VCaP (cell line): ENCODE results near the gene TBX4.

Experiments used
- H3K27ac ChIP-seq: fragments of 450-650 bp; 2 replicates; pipeline ENCODE4 v1.5.1; 2017
- TF ChIP-seq, protein P1 (sequence below): fragments of 450-650 bp; conservative IDR thresholded peaks from 2 replicates; pipeline ENCODE4 v1.5.1; 2017; ENCODE audit warnings: mild to moderate bottlenecking, moderate library complexity

TBX4 gene

DNA sequence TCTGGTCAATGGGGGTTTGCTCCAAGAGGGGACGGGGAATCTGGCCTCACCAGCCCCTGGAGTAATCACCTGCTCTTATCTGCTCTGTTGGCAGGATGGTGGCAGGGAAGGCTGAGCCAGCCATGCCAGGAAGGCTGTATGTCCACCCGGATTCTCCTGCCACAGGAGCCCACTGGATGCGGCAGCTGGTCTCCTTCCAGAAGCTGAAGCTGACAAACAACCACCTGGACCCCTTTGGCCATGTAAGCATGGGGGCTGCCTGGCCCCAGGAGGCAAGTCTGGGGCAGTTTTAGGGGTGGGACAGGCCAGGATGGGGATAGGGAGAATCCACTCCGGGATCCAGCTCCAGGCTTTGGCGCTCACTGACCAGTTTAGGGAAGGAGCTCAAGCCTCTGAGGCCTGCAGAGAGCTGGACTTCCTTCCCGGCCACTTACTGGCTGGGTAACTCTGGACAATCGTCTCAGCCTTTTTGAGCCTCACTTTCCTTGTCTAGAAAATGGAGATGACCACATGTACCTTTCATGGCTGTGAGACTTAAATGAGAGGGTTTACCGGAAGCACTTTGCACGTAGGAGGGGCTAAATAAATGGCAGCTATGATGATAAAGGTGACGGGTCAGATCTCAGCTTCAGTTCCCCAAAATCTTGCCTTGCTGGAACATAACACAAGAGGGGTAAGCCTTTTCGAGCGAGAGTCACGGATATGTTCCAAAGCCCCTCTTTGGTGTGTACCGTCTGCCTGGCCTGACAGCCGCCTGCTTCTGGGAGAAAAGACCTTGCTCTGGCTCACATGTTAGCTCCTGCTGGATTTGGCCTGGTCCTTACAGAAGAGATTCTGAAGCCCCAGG, 15.4 kb downstream of the TBX4 start:
- TF ChIP-seq, protein P1, sequence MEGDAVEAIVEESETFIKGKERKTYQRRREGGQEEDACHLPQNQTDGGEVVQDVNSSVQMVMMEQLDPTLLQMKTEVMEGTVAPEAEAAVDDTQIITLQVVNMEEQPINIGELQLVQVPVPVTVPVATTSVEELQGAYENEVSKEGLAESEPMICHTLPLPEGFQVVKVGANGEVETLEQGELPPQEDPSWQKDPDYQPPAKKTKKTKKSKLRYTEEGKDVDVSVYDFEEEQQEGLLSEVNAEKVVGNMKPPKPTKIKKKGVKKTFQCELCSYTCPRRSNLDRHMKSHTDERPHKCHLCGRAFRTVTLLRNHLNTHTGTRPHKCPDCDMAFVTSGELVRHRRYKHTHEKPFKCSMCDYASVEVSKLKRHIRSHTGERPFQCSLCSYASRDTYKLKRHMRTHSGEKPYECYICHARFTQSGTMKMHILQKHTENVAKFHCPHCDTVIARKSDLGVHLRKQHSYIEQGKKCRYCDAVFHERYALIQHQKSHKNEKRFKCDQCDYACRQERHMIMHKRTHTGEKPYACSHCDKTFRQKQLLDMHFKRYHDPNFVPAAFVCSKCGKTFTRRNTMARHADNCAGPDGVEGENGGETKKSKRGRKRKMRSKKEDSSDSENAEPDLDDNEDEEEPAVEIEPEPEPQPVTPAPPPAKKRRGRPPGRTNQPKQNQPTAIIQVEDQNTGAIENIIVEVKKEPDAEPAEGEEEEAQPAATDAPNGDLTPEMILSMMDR, result no peak
- H3K27ac ChIP-seq, result no peak overlapping the region; the same call in 1 of the 2 replicates

- TF ChIP-seq, protein P1, result no peak
- no peak overlapping the region for H3K27ac ChIP-seq
Observed at GRCh38 chr17:61468263-61468907, 16.2 kb downstream of the TBX4 start.

GRCh38 chr17:61469474-61469873, 17.3 kb downstream of the TBX4 start:
- H3K27ac ChIP-seq, result no peak overlapping the region
- TF ChIP-seq, protein P1, result no peak

DNA sequence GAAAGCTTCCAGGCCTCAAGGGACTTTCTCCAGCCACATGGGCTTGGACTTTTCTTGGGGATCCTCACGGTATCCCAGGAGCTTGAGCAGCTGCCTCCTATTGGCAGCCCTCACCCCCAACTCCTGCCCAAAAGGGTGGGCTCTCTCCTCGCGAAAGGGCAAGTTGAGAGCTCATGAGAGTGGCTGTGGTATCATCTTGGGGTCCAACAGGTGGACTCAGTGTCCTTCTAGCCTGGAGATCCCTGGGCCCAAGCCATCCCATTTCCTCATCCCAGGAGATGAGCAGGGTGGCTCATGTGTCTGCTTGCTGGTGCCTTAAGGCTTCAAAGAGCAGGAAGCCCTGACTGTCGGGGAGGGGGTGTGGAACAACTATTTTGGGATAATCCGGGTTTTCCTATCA, 17.7 kb downstream of the TBX4 start:
- TF ChIP-seq, protein P1, result no peak
- H3K27ac ChIP-seq, result no peak overlapping the region

DNA sequence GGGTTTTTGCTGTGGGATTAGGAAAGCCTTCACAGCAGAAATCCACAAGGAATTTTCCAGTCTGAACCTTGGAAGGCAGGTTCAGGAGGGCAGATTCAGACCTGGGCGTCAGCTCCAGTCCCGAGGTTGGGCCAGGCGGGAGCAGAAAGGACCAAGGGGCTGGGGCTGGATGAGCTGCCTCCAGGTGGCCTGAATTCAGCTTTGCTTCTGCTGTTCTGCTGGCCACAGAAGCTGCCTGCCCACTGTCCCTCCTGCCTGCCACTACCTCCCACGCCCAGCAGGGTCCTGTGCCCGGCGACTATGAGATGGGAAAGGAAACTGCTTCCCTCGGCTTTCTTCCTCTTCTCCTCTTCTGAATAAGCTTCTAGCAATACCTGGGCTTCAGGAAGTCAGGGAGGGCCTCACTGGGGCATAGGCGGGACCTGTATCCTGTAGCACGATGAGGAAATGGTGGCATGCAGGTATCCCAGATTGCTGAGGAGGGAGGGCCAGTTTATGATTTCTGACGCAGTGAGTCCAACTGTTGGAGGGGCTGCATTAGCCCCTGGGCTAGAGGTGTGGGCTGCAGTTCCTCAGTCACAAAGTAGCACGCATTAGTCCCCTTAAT, 18.4 kb downstream of the TBX4 start:
- H3K27ac ChIP-seq, result no peak overlapping the region
- TF ChIP-seq, protein P1, result no peak

GRCh38 chr17:61474235-61474927, 22.2 kb downstream of the TBX4 start:
- TF ChIP-seq, protein P1, result no peak
- no peak overlapping the region for H3K27ac ChIP-seq

GRCh38 chr17:61474934-61475333, 22.7 kb downstream of the TBX4 start:
- TF ChIP-seq, protein P1, result no peak
- no peak overlapping the region for H3K27ac ChIP-seq
